NT2/D1 (cell line): Measurements from ENCODE around the gene PEX3.

Experiments used
- DNase-seq: peaks from one replicate; pipeline ENCODE4 v3.0.0-alpha.2; 2011; ENCODE audit warnings: low read depth, low spot score
- H3K27me3 ChIP-seq: 2 replicates; pipeline ENCODE4 v1.6.0; 2011; ENCODE audit warnings: mild to moderate bottlenecking; ENCODE audit not compliant: insufficient read length, insufficient read depth
- H3K36me3 ChIP-seq: 2 replicates; pipeline ENCODE4 v1.6.1; 2011; ENCODE audit warnings: mild to moderate bottlenecking, low read length, mixed read lengths; ENCODE audit not compliant: insufficient read depth, insufficient read length
- H3K4me1 ChIP-seq: 2 replicates; pipeline ENCODE4 v1.5.1; 2011; ENCODE audit not compliant: insufficient read depth, insufficient read length
- H3K4me3 ChIP-seq: 2 replicates; pipeline ENCODE4 v1.5.1; 2011; ENCODE audit warnings: low read depth; ENCODE audit not compliant: insufficient read length
- H3K9ac ChIP-seq: 2 replicates; pipeline ENCODE4 v1.6.0; 2011; ENCODE audit warnings: low read depth; ENCODE audit not compliant: insufficient read length
- H3K9me3 ChIP-seq: 2 replicates; pipeline ENCODE4 v1.5.1; 2011; ENCODE audit warnings: mild to moderate bottlenecking, low read length; ENCODE audit not compliant: insufficient read depth
- SUZ12 ChIP-seq: IDR thresholded peaks from 2 replicates; pipeline ENCODE4 v1.6.1; 2011; ENCODE audit not compliant: insufficient read length, insufficient read depth; ENCODE audit errors: extremely low read depth
- YY1 ChIP-seq: IDR thresholded peaks from 2 replicates; pipeline ENCODE4 v1.6.1; 2011; ENCODE audit not compliant: insufficient read length, insufficient read depth
- ZNF274 ChIP-seq: IDR thresholded peaks from 2 replicates; pipeline ENCODE4 v1.6.1; 2011; ENCODE audit warnings: mild to moderate bottlenecking, low read depth, low read length

The PEX3 gene

DNA sequence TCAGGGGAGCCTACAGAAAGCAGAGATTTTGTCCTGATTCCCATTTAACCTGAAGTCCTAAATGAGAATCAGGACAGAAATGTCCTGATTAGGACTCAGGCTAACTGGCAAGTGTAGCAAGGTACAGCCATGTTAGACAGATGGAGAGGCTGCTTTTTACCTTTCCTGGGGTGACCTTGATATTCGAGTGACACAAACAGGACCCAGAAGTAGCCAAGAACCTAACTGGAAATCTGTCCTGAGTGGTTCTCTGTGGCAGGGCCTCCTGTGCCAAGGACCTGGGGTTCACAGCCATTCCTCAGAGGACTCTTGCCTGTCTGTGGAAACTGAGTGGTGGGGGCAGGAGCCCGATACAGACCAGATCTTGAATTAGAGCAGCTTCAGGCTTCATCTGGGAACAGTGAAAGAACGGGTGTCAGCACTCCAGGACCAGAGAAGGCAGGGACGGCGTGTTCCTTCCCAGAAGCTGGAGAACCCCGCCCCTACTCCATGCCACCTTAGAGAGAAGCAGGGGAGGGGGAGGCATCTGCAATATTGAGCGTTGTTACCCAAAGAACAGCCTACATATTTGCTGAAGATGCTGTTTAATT is 65.3 kb downstream of the PEX3 start:
- no peak for TF ChIP-seq YY1
- TF ChIP-seq ZNF274 = no peak
- TF ChIP-seq SUZ12 = no peak
- no peak for DNase-seq
- H3K27me3 ChIP-seq = no peaks in the 10 kb centered on the region

DNA sequence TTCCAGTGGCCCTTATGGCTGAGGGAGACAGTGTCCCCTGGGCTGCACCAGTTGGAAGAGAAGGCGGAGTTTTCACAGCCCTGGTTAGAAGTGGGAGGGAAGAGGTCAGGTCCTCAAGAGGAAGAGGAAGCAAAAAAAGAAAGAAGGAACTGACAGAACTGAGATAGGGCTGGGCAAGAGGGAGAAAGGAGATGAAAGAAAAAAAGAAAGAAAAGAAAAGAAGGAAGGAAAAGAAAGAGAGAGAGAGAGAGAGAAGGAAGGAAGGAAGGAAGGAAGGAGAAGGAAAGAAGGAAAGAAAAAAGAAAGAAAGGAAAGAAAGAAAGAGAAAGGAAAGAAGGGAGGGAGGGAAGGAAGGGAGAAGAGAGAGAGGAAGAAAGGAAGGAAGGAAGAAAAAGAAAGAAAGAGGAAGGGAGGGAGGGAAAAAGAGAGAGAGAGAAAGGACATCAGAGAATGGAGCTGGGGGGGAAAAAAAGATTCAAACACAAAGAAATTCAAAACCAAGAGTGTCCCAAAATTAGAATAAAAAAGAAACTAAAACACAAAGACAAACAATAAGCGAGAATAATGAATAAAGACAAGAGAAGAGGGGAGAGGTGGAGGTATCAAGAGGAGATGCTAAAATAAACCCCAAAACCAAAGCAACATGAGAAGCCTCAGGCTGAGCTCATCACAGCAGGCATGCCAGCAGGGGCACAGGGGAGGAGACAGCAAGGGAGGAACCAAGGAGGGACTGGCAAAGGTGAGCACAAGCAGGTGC is 66.3 kb downstream of the PEX3 start:
- TF ChIP-seq SUZ12 (no peak), YY1 (no peak), ZNF274 (no peak)
- no peak for DNase-seq
- H3K4me1 ChIP-seq = no peaks in the 10 kb centered on the region
- H3K9ac ChIP-seq = no peak overlapping the region
- H3K9me3 ChIP-seq = no peaks in the 10 kb centered on the region; the same call in 1 of the 2 replicates
- H3K36me3 ChIP-seq = no peaks in the 10 kb centered on the region
- no peaks in the 10 kb centered on the region for H3K27me3 ChIP-seq
- H3K4me3 ChIP-seq = no peak overlapping the region

More for the DNA sequence above, 65.3 kb downstream of the PEX3 start:
- Histone ChIP-seq H3K9ac (no peak overlapping the region), H3K36me3 (no peaks in the 10 kb centered on the region), H3K4me3 (no peak overlapping the region), H3K9me3 (no peaks in the 10 kb centered on the region; the same call in 1 of the 2 replicates), H3K4me1 (no peaks in the 10 kb centered on the region)

DNA sequence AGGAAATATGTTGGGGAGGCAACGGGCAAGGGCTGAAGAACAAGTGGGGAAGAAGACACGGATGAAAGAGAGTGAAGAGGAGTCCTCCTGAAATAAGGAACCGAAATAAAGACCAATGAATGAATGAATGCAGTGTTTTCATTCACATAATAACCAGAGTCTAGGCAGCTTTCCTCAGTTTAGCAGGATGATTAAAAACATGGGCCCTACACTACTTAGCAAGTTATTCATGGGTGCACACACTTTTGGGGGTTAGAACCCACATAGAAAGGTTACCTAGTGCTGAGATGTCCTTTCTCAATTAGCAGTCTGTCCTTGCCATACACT is 66.8 kb downstream of the PEX3 start:
- no peaks in the 10 kb centered on the region for H3K36me3 ChIP-seq
- H3K9ac ChIP-seq = no peak overlapping the region
- no peaks in the 10 kb centered on the region for H3K4me1 ChIP-seq
- DNase-seq = no peak
- no peaks in the 10 kb centered on the region for H3K27me3 ChIP-seq
- H3K4me3 ChIP-seq = no peak overlapping the region
- TF ChIP-seq ZNF274 = no peak
- TF ChIP-seq SUZ12 = no peak
- no peak for TF ChIP-seq YY1
- H3K9me3 ChIP-seq = no peaks in the 10 kb centered on the region; the same call in 1 of the 2 replicates

DNA sequence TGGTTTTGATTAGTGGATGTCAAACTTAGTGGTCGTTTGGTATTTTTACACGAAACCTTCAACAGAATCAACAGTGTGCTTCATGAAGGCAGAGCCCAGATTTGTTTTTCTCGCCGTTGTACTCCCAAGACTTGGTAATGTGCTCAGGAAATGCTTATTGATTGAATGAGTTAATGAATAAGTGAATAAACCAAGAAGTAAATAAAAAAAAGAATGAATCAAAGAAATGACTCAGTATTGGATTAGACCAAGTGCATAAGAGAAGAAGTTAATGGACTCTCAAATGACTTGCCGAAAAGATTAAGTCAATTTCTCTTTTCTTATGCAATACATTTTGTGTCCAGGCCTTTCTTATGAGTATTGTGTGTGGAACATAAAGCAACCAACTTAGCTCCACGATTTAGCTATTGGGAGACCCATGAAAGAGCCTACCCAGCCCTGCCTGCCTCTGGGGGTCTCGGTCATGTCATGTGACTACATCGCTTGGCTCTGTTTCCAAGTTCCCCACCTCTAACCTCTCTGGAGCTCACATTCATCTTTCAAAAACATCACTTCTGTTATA is 71.5 kb downstream of the PEX3 start:
- no peaks in the 10 kb centered on the region for H3K36me3 ChIP-seq
- no peaks in the 10 kb centered on the region for H3K4me1 ChIP-seq
- no peaks in the 10 kb centered on the region for H3K9me3 ChIP-seq
- no peak overlapping the region for H3K4me3 ChIP-seq
- DNase-seq = no peak
- no peaks in the 10 kb centered on the region for H3K27me3 ChIP-seq
- no peak overlapping the region for H3K9ac ChIP-seq
- no peak for TF ChIP-seq YY1
- TF ChIP-seq SUZ12 = no peak
- no peak for TF ChIP-seq ZNF274

DNA sequence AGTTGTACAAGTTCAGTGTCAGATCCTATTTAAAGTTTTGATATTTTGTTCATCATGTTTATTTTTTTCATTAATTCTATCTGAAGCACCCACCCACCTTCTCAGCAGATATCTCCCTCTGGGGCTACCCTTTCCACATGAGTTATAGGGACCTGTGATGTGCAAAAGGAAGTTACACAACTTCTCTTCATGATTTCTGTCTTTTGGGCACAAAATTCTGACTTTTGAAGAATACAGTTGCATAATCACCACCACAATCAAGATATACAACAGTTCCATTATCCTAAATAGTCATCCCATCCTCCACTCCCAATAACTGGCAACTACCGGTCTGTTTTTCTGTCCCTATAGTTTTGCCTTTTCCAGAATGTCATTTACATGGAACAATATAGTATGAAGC is 74.8 kb downstream of the PEX3 start:
- Histone ChIP-seq H3K36me3 (no peaks in the 10 kb centered on the region), H3K9me3 (no peaks in the 10 kb centered on the region), H3K9ac (no peak overlapping the region), H3K4me3 (no peak overlapping the region), H3K27me3 (no peaks in the 10 kb centered on the region), H3K4me1 (no peaks in the 10 kb centered on the region)
- DNase-seq = no peak
- TF ChIP-seq ZNF274 (no peak), YY1 (no peak), SUZ12 (no peak)

DNA sequence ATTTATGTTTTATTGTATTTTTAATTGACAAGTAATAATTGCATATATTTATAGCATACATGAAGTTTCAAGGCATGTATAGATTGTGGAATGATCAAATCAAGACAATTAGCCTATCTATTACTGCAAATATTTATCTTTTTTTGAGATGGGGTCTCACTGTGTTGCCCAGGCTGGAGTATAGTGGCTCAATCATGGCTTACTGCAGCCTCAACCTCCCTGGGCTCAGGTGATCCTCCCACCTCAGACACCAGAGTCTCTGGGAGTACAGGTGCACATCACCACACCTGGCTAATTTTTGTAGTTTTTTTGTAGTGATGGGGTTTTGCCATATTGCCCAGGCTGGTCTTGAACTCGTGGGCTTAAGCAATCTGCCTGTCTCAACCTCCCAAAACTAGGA is 77.1 kb downstream of the PEX3 start:
- Histone ChIP-seq H3K27me3 (no peaks in the 10 kb centered on the region), H3K36me3 (no peaks in the 10 kb centered on the region), H3K4me1 (no peaks in the 10 kb centered on the region), H3K9ac (no peak overlapping the region), H3K4me3 (no peak overlapping the region), H3K9me3 (no peaks in the 10 kb centered on the region)
- no peak for DNase-seq
- TF ChIP-seq SUZ12 = no peak
- TF ChIP-seq YY1 = no peak
- TF ChIP-seq ZNF274 = no peak

DNA sequence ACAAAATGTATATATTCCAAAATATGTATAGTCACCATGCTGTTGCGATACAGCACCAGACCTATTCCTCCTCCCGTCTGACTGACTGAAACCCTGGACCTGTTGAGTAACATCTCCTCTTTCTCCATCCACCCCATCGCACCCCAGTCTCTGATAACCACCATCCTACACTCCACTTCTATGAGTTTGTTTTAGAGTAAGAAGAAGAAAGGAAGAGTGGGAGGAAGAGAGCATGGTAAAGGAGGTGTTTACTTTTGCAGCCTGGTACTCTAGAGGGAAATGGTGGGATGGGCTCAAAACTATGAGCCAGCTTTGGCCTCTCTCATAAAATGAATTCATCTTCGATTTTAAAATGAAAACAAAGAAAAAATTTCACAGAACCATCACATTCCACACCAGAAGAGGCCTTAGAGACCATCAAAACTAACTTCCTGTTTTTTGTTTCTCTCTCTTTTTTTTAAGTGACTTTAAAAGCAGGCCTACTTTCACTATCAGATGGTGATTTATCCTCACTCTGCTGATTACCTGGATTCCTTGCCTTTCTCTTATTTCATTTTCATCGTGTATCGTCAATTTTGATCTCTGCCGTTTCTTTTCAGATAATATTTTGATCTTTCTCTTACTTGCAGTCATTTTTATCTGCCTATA is 77.7 kb downstream of the PEX3 start:
- Histone ChIP-seq H3K27me3 (peaks cover under 1% of the 10 kb centered on the region), H3K36me3 (no peaks in the 10 kb centered on the region), H3K4me1 (no peaks in the 10 kb centered on the region), H3K9ac (no peak overlapping the region), H3K9me3 (no peaks in the 10 kb centered on the region), H3K4me3 (no peak overlapping the region)
- no peak for DNase-seq
- TF ChIP-seq SUZ12 (no peak), ZNF274 (no peak), YY1 (no peak)
